Breast epithelium (tissue), 4 donors: Measurements from ENCODE around the gene XAGE3. TPM values are rescaled to one million over a fixed set of nuclear protein-coding genes. Genes with fewer than 3 reads are reported as not detected.
"Not testable (repeated sequence)": the region's sequence is repeated elsewhere in the genome, so short reads cannot be mapped to it uniquely, and the experiment has no call there.

ENCODE experiments used
- DNase-seq, 2 donors: peaks; one replicate each; pipeline ENCODE4 v3.0.0-alpha.2; 2019; ENCODE audit warnings: low spot score in 2 of 2
- H3K27ac ChIP-seq, 2 donors: fragments of 200-600 bp; sonication (generic) in 1 of 2; one replicate each; pipeline ENCODE4 v1.5.1; 2016 to 2019; ENCODE audit warnings: mild to moderate bottlenecking in 1 of 2
- H3K27me3 ChIP-seq, 2 donors: fragments of 200-600 bp; sonication (generic) in 1 of 2; one replicate each; pipeline versions ENCODE4 v1.5.1 to v1.6.0; 2017 to 2019; ENCODE audit warnings: control low read depth in 1 of 2, mild to moderate bottlenecking in 1 of 2
- H3K36me3 ChIP-seq: fragments of 200-600 bp; one replicate; pipeline ENCODE4 v1.5.1; 2019
- H3K4me1 ChIP-seq, 2 donors: fragments of 200-600 bp; sonication (generic); one replicate each; pipeline ENCODE4 v1.5.1; 2016 to 2019; ENCODE audit warnings: control low read depth in 1 of 2
- H3K4me3 ChIP-seq, 3 donors: fragments of 200-600 bp; sonication (generic); 1 replicate in 2 of 3; 2 replicates in 1 of 3; pipeline ENCODE4 v1.5.1; 2016 to 2019; ENCODE audit warnings: mild to moderate bottlenecking in 3 of 3, moderate library complexity in 2 of 3
- H3K9me3 ChIP-seq, 2 donors: fragments of 200-600 bp; sonication (generic) in 1 of 2; one replicate each; pipeline ENCODE4 v1.5.1; 2016 to 2019; ENCODE audit warnings: control low read depth in 1 of 2
- POLR2A ChIP-seq: fragments of 450-650 bp; IDR thresholded peaks from one replicate; pipeline ENCODE4 v1.6.1; 2016; ENCODE audit warnings: antibody characterized with exemption, mild to moderate bottlenecking, moderate library complexity
- POLR2AphosphoS5 ChIP-seq, 3 donors: sonication (generic); formaldehyde crosslinking; IDR thresholded peaks; one replicate each; pipeline ENCODE4 v1.6.1; 2017; ENCODE audit warnings: antibody characterized with exemption in 3 of 3
- intact Hi-C: fragments of 100-400 bp; cut with DNase I; formaldehyde crosslinking; loops from one replicate; pipeline ENCODE4 v1.15.1; 2023; ENCODE audit warnings: low total_unique reads
- total RNA-seq, 3 donors: library from RNA; depleted of rRNA; stranded (reverse); fragments of >200 nt; gene quantifications; one replicate each; pipeline ENCODE4 v1.1.0, GENCODE V29; 2016
- TF ChIP-seq, protein P1 (sequence below), 3 donors: fragments of 450-650 bp; IDR thresholded peaks; one replicate each; pipeline ENCODE4 v1.5.1; 2016 to 2017; ENCODE audit warnings: antibody characterized with exemption in 3 of 3, mild to moderate bottlenecking in 3 of 3, moderate library complexity in 3 of 3

Gene XAGE3
- total RNA-seq, 3 donors from 2014 or later, result not detected

DNA sequence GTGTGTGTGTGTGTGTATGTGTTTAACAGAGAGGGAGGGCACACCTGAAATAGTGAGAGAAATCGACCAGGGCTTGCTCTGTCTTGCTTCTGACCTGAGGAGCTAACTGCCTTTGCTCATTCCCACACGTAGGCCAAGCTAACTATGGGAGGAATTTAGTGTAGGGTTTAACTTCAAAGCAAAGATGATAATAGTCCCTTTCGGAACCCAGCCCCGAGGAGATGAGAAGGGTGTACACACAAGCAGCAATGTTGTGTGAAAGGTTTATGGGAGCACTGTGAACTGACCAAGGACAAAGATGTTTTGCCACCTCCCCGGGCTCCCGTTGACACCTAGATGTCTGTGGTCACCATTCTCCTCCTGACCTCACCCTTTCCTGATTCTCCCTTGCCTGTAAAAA is 8.5 kb upstream of the XAGE3 start:
- H3K4me1 ChIP-seq, H3K27ac ChIP-seq, H3K4me3 ChIP-seq, DNase-seq, H3K9me3 ChIP-seq, H3K36me3 ChIP-seq, intact Hi-C loops: not testable (repeated sequence)
- peaks cover 0 to 51% of the 10 kb centered on the region in 2 donors for H3K27me3 ChIP-seq

DNA sequence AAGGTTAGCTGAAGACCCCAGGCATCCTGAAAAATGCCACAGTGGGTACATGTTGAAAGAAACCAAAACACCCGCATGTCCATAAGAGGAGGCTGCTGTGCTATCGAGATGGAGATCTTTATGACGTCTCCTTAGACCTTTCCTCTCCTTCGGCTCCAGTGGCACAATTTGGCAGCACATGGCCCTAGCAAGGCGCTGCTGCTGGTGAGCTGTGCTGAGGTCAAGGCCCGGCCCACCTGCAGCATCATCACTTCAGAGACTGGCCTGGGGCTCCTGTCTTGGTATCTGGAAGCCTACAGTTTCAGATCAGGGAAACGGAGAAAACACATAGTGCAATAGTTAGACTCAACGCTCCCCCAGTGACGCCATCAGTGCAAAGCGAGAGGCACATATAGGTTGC is 7.6 kb upstream of the XAGE3 start:
- DNase-seq, H3K9me3 ChIP-seq, H3K36me3 ChIP-seq, H3K4me3 ChIP-seq, intact Hi-C loops, H3K4me1 ChIP-seq, H3K27ac ChIP-seq: not testable (repeated sequence)
- H3K27me3 ChIP-seq, result peaks cover 0 to 59% of the 10 kb centered on the region in 2 donors

DNA sequence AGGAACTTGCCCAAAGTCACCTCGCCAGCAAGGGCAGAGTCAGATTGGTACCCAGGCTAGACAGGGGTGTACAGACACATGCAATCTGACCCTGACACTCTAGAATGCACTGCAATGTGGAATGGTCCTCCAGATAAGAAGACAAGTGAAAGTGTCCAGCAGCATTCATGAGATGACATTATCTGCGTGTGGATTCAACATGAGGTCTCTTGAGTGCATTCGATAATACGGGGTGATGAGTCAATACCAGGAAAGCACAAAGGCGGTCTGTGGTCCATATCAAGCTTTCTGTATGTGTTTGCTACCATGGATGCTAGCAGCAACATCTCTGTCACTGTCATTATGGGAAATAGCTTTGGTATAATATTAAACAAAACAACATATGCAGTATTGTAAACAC is 6.8 kb upstream of the XAGE3 start:
- intact Hi-C loops, result no loop called here
- TF ChIP-seq POLR2AphosphoS5 (IDR thresholded peaks at IDR 0.05), result no peak
- TF ChIP-seq, protein P1, sequence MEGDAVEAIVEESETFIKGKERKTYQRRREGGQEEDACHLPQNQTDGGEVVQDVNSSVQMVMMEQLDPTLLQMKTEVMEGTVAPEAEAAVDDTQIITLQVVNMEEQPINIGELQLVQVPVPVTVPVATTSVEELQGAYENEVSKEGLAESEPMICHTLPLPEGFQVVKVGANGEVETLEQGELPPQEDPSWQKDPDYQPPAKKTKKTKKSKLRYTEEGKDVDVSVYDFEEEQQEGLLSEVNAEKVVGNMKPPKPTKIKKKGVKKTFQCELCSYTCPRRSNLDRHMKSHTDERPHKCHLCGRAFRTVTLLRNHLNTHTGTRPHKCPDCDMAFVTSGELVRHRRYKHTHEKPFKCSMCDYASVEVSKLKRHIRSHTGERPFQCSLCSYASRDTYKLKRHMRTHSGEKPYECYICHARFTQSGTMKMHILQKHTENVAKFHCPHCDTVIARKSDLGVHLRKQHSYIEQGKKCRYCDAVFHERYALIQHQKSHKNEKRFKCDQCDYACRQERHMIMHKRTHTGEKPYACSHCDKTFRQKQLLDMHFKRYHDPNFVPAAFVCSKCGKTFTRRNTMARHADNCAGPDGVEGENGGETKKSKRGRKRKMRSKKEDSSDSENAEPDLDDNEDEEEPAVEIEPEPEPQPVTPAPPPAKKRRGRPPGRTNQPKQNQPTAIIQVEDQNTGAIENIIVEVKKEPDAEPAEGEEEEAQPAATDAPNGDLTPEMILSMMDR (IDR thresholded peaks at IDR 0.05), result no peak
- no peak for TF ChIP-seq POLR2A
- no peaks in the 10 kb centered on the region for H3K36me3 ChIP-seq
- peaks cover 0 to 65% of the 10 kb centered on the region in 2 donors for H3K27me3 ChIP-seq
- DNase-seq, result no peak
- no peak overlapping the region for H3K4me3 ChIP-seq
- no peak overlapping the region for H3K27ac ChIP-seq
- no peaks in the 10 kb centered on the region for H3K9me3 ChIP-seq
- no peaks in the 10 kb centered on the region for H3K4me1 ChIP-seq

DNA sequence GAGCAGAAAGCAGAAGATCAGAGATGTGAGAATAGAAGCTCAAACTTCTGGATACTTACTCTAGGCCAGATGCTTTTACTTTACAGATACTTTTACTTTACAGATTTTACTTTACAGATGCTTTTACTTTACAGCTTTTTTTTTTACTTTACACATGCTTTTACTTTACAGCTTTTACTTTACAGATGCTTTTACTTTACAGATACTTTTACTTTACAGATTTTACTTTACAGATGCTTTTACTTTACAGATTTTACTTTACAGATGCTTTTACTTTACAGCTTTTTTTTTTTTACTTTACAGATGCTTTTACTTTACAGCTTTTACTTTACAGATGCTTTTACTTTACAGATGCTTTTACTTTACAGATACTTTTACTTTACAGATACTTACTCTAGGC is 5.9 kb upstream of the XAGE3 start:
- H3K9me3 ChIP-seq, intact Hi-C loops, H3K4me3 ChIP-seq, H3K4me1 ChIP-seq, H3K36me3 ChIP-seq, H3K27ac ChIP-seq, DNase-seq: not testable (repeated sequence)
- H3K27me3 ChIP-seq, result peaks cover 0 to 73% of the 10 kb centered on the region in 2 donors

DNA sequence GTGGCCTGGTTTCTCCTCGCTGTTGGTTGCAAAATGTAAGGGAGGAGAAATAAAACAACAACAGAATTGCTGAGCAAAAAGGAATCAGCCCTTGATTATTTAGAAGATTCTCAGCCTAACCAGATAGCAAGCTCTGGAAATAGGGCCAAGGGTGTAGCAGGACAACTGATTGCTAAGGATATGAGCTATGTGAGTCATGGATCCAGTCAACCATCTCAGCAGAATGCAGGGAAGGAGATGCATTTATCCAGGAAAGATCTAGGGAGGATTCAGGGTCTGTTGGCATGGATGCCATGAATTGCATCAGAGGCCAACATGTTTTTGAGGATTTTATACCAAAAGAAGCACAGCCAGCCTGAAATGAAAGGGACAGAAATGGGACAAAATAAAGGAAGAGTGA is 2.2 kb upstream of the XAGE3 start:
- no peaks in the 10 kb centered on the region for H3K9me3 ChIP-seq
- intact Hi-C loops, result no loop called here
- no peaks in the 10 kb centered on the region for H3K4me1 ChIP-seq
- H3K27ac ChIP-seq, result no peak overlapping the region
- peaks cover 0 to 77% of the 10 kb centered on the region in 2 donors for H3K27me3 ChIP-seq
- H3K4me3 ChIP-seq, result no peak overlapping the region
- TF ChIP-seq POLR2A, result no peak
- no peak for TF ChIP-seq POLR2AphosphoS5 (IDR thresholded peaks at IDR 0.05)
- TF ChIP-seq, protein P1 (IDR thresholded peaks at IDR 0.05), result no peak
- H3K36me3 ChIP-seq, result no peaks in the 10 kb centered on the region
- DNase-seq, result no peak

DNA sequence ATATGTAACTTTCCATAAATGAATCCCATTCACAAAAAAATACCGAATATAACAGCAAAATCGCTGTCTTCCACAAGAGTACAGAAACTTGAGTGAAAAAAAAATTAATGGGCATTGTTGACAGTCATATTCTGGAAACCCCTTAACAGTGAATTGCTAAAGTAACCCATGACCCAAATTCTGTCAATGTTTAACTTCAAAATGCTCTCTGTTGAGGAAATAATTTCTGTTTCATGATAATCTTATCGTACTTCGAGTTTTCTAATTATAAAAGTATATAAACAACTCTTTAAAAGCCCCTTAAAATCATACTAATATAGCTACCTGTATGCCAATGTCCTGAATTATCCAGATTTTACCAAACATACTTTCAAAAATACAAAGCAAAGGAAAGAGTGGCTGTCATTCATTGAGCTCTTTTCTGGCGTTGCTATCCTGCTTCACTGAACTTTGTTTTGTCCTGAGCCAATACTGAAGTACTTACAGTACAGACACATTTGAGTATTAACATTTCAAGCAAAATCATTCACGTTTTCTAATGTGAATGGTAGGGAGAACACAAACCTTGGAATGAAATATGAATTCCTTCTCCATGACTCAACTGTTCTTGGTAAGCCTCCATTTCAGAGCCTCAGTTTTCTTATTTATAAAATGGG is 2.4 kb downstream of the XAGE3 start:
- Histone ChIP-seq H3K27ac (no peak overlapping the region), H3K4me1 (no peaks in the 10 kb centered on the region), H3K4me3 (no peak overlapping the region), H3K36me3 (no peaks in the 10 kb centered on the region), H3K27me3 (peaks cover 0 to 56% of the 10 kb centered on the region in 2 donors), H3K9me3 (no peaks in the 10 kb centered on the region)
- TF ChIP-seq, protein P1 (IDR thresholded peaks at IDR 0.05), result no peak
- TF ChIP-seq POLR2AphosphoS5 (IDR thresholded peaks at IDR 0.05) (no peak), POLR2A (no peak)
- intact Hi-C loops, result no loop called here
- DNase-seq, result no peak

DNA sequence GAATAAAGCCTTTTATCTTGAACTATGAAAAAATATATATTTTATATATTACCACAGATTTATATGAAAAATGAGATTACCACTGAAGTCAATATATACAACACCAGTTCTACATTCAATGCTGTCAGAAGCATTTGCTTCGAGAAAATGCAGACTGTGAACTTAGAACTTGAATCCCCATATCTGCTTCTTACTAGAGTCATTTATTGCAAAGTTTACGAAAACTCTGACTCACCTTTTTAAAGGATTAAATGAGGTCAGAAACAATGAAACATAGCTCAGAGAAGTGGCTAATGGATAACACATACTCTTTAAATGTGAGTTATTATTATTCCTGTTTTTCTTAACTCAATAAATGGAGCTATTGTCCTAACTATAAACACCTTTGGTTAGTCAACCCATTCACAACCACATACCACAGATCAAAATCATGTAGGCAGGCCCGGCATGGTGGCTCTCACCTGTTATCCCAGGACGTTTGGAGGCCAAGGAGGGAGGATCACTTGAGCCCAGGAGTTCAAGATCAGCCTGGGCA is 10.8 kb downstream of the XAGE3 start:
- intact Hi-C loops, H3K27ac ChIP-seq, DNase-seq, H3K9me3 ChIP-seq, H3K4me3 ChIP-seq, H3K36me3 ChIP-seq, H3K4me1 ChIP-seq: not testable (repeated sequence)
- peaks cover 0 to 61% of the 10 kb centered on the region in 2 donors for H3K27me3 ChIP-seq
